Calu3 (cell line): ENCODE results near the gene C1QTNF6. TPM values are rescaled to one million over a fixed set of nuclear protein-coding genes. Genes with fewer than 3 reads are reported as not detected.

Experiments
- BruUV-seq: library from RNA; stranded (reverse); fragments of 400-500 nt; replicated peaks from 2 replicates; lab custom pipeline; 2021; lab: Mats Ljungman, UMichigan
- CTCF ChIA-PET: fragments of 300-600 bp; sonication (Branson Sonifier 250); formaldehyde crosslinking; loops from one replicate; lab custom pipeline; 2022; ENCODE audit warnings: antibody characterized with exemption; lab: Charles Lee
- DNase-seq: peaks from one replicate; pipeline ENCODE4 v3.0.0; 2022
- H3K27ac Mint-ChIP-seq: one replicate; pipeline ENCODE4 v1.8.0; 2022; ENCODE audit warnings: mixed read lengths; ENCODE audit not compliant: unreplicated experiment
- H3K27me3 Mint-ChIP-seq: one replicate; pipeline ENCODE4 v1.8.0; 2022; ENCODE audit warnings: mixed read lengths; ENCODE audit not compliant: unreplicated experiment
- H3K36me3 Mint-ChIP-seq: one replicate; pipeline ENCODE4 v1.8.0; 2022; ENCODE audit warnings: mild to moderate bottlenecking, moderate library complexity, mixed read lengths; ENCODE audit not compliant: insufficient read depth, unreplicated experiment
- H3K4me1 Mint-ChIP-seq: one replicate; pipeline ENCODE4 v1.8.0; 2022; ENCODE audit warnings: mild to moderate bottlenecking, low read depth, mixed read lengths; ENCODE audit not compliant: unreplicated experiment
- H3K4me3 Mint-ChIP-seq: one replicate; pipeline ENCODE4 v1.8.0; 2022; ENCODE audit warnings: mild to moderate bottlenecking, low read depth, moderate library complexity, mixed read lengths; ENCODE audit not compliant: unreplicated experiment
- H3K9me3 Mint-ChIP-seq: one replicate; pipeline ENCODE4 v1.8.0; 2022; ENCODE audit warnings: low read depth, mixed read lengths; ENCODE audit not compliant: unreplicated experiment
- CTCF ChIP-seq: fragments of 200-600 bp; IDR thresholded peaks from one replicate; pipeline ENCODE4 v1.8.0; 2022; ENCODE audit warnings: antibody characterized with exemption; ENCODE audit not compliant: unreplicated experiment
- intact Hi-C: fragments of 100-400 bp; cut with micrococcal nuclease; formaldehyde crosslinking; loops from one replicate; pipeline ENCODE4 v1.10.0; 2022; ENCODE audit not compliant: unreplicated experiment
- total RNA-seq: library from RNA; stranded (reverse); gene quantifications from 2 replicates; pipeline ENCODE4 v1.2.3, GENCODE V29; 2022

The C1QTNF6 gene
- total RNA-seq, 1 experiment from 2014 or later, result 6.2 TPM

GRCh38 chr22:37184380-37184755 lies 3.7 kb downstream of the C1QTNF6 start:
- Mint-ChIP-seq H3K4me1 (peaks cover 42% of the 10 kb centered on the region), H3K27ac (no peak overlapping the region), H3K36me3 (peaks cover 20% of the 10 kb centered on the region), H3K9me3 (no peaks in the 10 kb centered on the region), H3K27me3 (no peaks in the 10 kb centered on the region), H3K4me3 (no peak overlapping the region)
- CTCF ChIA-PET, result interaction anchor here (1.3 kb wide), 1 partner anchor 9 kb away, joined by 3 read pairs; no protein-coding TSS in a partner anchor
- DNase-seq, result no peak
- intact Hi-C loops, result no loop called here
- no peak for TF ChIP-seq CTCF
- BruUV-seq, result no TSS peak

- Mint-ChIP-seq H3K4me1 (peaks cover 35% of the 10 kb centered on the region), H3K27me3 (no peaks in the 10 kb centered on the region), H3K27ac (no peak overlapping the region), H3K4me3 (no peak overlapping the region), H3K36me3 (peaks cover 20% of the 10 kb centered on the region), H3K9me3 (no peaks in the 10 kb centered on the region)
- BruUV-seq, result no TSS peak
- no peak for TF ChIP-seq CTCF
- CTCF ChIA-PET, result interaction anchor here (0.5 to 1.3 kb wide), 2 partner anchors 8 to 95 kb away, joined by 3 read pairs; no protein-coding TSS in a partner anchor
- intact Hi-C loops, result no loop called here
- DNase-seq, result no peak
These were observed 4.3 kb downstream of the C1QTNF6 start for GRCh38 chr22:37183432-37184379.

GRCh38 chr22:37182949-37183245 lies 5.2 kb downstream of the C1QTNF6 start:
- Mint-ChIP-seq H3K9me3 (no peaks in the 10 kb centered on the region), H3K27ac (no peak overlapping the region), H3K4me3 (no peak overlapping the region), H3K36me3 (peaks cover 20% of the 10 kb centered on the region), H3K4me1 (peaks cover 33% of the 10 kb centered on the region), H3K27me3 (peaks cover 6% of the 10 kb centered on the region)
- no peak for DNase-seq
- CTCF ChIA-PET, result no interaction called here
- intact Hi-C loops, result no loop called here
- BruUV-seq, result no TSS peak
- TF ChIP-seq CTCF, result no peak

- H3K4me3 Mint-ChIP-seq, result no peak overlapping the region
- DNase-seq, result no peak
- peaks cover 12% of the 10 kb centered on the region for H3K27me3 Mint-ChIP-seq
- H3K9me3 Mint-ChIP-seq, result no peaks in the 10 kb centered on the region
- peaks cover 15% of the 10 kb centered on the region for H3K36me3 Mint-ChIP-seq
- H3K4me1 Mint-ChIP-seq, result peaks cover 33% of the 10 kb centered on the region
- intact Hi-C loops, result no loop called here
- no peak overlapping the region for H3K27ac Mint-ChIP-seq
- BruUV-seq, result no TSS peak
- TF ChIP-seq CTCF, result no peak
- CTCF ChIA-PET, result no interaction called here
These were observed 5.7 kb downstream of the C1QTNF6 start for GRCh38 chr22:37182101-37182948.
